HepG2 (cell line): ENCODE data around the gene GMEB2. TPM values are rescaled to one million over a fixed set of nuclear protein-coding genes. Genes with fewer than 3 reads are reported as not detected.

ENCODE experiments used
- ARID3A ChIP-seq: IDR thresholded peaks from 2 replicates; pipeline ENCODE4 v1.6.1; 2012; ENCODE audit warnings: low read depth, low read length, improper control_type of control experiment
- ATF1 ChIP-seq: IDR thresholded peaks from 2 replicates; pipeline ENCODE4 v1.6.1; 2016; ENCODE audit warnings: mild to moderate bottlenecking, control low read depth
- CBFB ChIP-seq: sonication (generic); formaldehyde crosslinking; IDR thresholded peaks from 2 replicates; pipeline ENCODE4 v1.4.0; 2020; ENCODE audit warnings: missing genetic modification reagents
- CBX5 ChIP-seq: sonication (generic); formaldehyde crosslinking; IDR thresholded peaks from 2 replicates; pipeline ENCODE4 v1.4.0; 2020; ENCODE audit warnings: missing genetic modification reagents, borderline replicate concordance
- ELF4 ChIP-seq: sonication (generic); formaldehyde crosslinking; IDR thresholded peaks from 2 replicates; pipeline ENCODE4 v1.5.0; 2020; ENCODE audit warnings: missing genetic modification reagents, mild to moderate bottlenecking, moderate library complexity, borderline replicate concordance
- GTF3A ChIP-seq: sonication (generic); formaldehyde crosslinking; conservative IDR thresholded peaks from 2 replicates; pipeline ENCODE4 v1.4.0; 2020; ENCODE audit warnings: mild to moderate bottlenecking, missing genetic modification reagents
- HOXD1 ChIP-seq: sonication (generic); formaldehyde crosslinking; IDR thresholded peaks from 2 replicates; pipeline ENCODE4 v1.5.0; 2020; ENCODE audit warnings: missing genetic modification reagents
- JUNB ChIP-seq: sonication (generic); formaldehyde crosslinking; IDR thresholded peaks from 2 replicates; pipeline ENCODE4 v1.8.0; 2022; ENCODE audit warnings: missing genetic modification reagents, mild to moderate bottlenecking, borderline replicate concordance
- KAT2B ChIP-seq: fragments of 150-350 bp; IDR thresholded peaks from 2 replicates; pipeline ENCODE4 v1.6.1; 2014; ENCODE audit warnings: low read depth, low read length, borderline replicate concordance
- KAT8 ChIP-seq: IDR thresholded peaks from 2 replicates; pipeline ENCODE4 v1.6.1; 2016; ENCODE audit warnings: missing genetic modification reagents, missing compliant biosample characterization
- KDM6A ChIP-seq: IDR thresholded peaks from 2 replicates; pipeline ENCODE4 v1.6.1; 2016; ENCODE audit warnings: low read depth
- LCORL ChIP-seq, 2 experiments: fragments of 450-650 bp in 1 of 2; sonication (generic) in 1 of 2; formaldehyde crosslinking in 1 of 2; IDR thresholded peaks; 2 replicates each; pipeline versions ENCODE4 v1.5.0 to v1.6.1; 2017 to 2020; ENCODE audit warnings: antibody characterized with exemption in 1 of 2, missing genetic modification reagents in 1 of 2
- MEF2D ChIP-seq: sonication (generic); formaldehyde crosslinking; IDR thresholded peaks from 2 replicates; pipeline ENCODE4 v1.5.1; 2020; ENCODE audit warnings: mild to moderate bottlenecking, missing genetic modification reagents
- NFIC ChIP-seq: IDR thresholded peaks from 2 replicates; pipeline ENCODE4 v1.6.1; 2012; ENCODE audit warnings: mild to moderate bottlenecking, low read length, inconsistent platforms
- ONECUT2 ChIP-seq: sonication (generic); formaldehyde crosslinking; IDR thresholded peaks from 2 replicates; pipeline ENCODE4 v1.4.0; 2020; ENCODE audit warnings: missing genetic modification reagents
- PRDM4 ChIP-seq: sonication (generic); formaldehyde crosslinking; IDR thresholded peaks from 2 replicates; pipeline ENCODE4 v1.9.0; 2021; ENCODE audit warnings: missing genetic modification reagents, borderline replicate concordance
- RNF2 ChIP-seq: fragments of 450-650 bp; conservative IDR thresholded peaks from 2 replicates; pipeline ENCODE4 v1.6.1; 2016; ENCODE audit warnings: low read depth
- SYNCRIP ChIP-seq: fragments of 200-400 bp; formaldehyde crosslinking; IDR thresholded peaks from 2 replicates; pipeline ENCODE4 v1.6.1; 2018; ENCODE audit warnings: mild to moderate bottlenecking, low read depth, low read length; ENCODE audit not compliant: insufficient read depth
- TBL1XR1 ChIP-seq: fragments of 150-350 bp; IDR thresholded peaks from 2 replicates; pipeline ENCODE4 v1.6.1; 2014; ENCODE audit warnings: borderline replicate concordance, low read length; ENCODE audit not compliant: partially characterized antibody
- TBX3 ChIP-seq: fragments of 450-650 bp; IDR thresholded peaks from 2 replicates; pipeline ENCODE4 v1.6.1; 2017; ENCODE audit warnings: antibody characterized with exemption, mild to moderate bottlenecking, inconsistent platforms, borderline replicate concordance
- TEAD3 ChIP-seq: optimal IDR thresholded peaks from 2 replicates; pipeline ENCODE3; 2016; ENCODE audit warnings: borderline replicate concordance
- ZNF292 ChIP-seq: sonication (generic); formaldehyde crosslinking; IDR thresholded peaks from 2 replicates; pipeline ENCODE4 v1.8.1; 2022; ENCODE audit warnings: mild to moderate bottlenecking, low read depth, missing genetic modification reagents, borderline replicate concordance
- ZNF546 ChIP-seq: sonication (generic); formaldehyde crosslinking; conservative IDR thresholded peaks from 2 replicates; pipeline ENCODE4 v1.8.1; 2023; ENCODE audit warnings: mild to moderate bottlenecking, missing genetic modification reagents
- ZNF580 ChIP-seq: IDR thresholded peaks from 2 replicates; pipeline ENCODE4 v1.6.1; 2016; ENCODE audit warnings: low read depth, borderline replicate concordance
- ZNF784 ChIP-seq: sonication (generic); formaldehyde crosslinking; IDR thresholded peaks from 2 replicates; pipeline ENCODE4 v1.5.1; 2020; ENCODE audit warnings: missing genetic modification reagents, mild to moderate bottlenecking, borderline replicate concordance
- polyA plus RNA-seq, 8 experiments: library from polyadenylated mRNA; depleted of rRNA in 3 of 8; stranded (reverse) in 7 of 8; unstranded in 1 of 8; fragments of >200 nt; fragmentation: Illumina TruSeq in 4 of 8; extraction: Trizol in 4 of 8; gene quantifications; 2 replicates each; pipeline versions ENCODE4 v1.2.1 to v1.2.3, GENCODE V29; 2011 to 2016; ENCODE audit warnings: low read depth in 4 of 8, missing spikeins in 1 of 8, mixed read lengths in 1 of 8; ENCODE audit not compliant: insufficient read depth in 1 of 8
- total RNA-seq, 5 experiments: library from RNA; depleted of rRNA; stranded (reverse); fragments of >200 nt; fragmentation: Illumina TruSeq; extraction: Trizol; gene quantifications; 2 replicates each; pipeline ENCODE4 v1.2.3, GENCODE V29; 2016; ENCODE audit warnings: low read depth in 1 of 5

Gene GMEB2
- total and polyA plus RNA-seq, 2 of the 13 experiments (the other 11 are each of a cell fraction or from before 2014, with no cell fraction given), result 10.6 to 12.4 TPM

- TF ChIP-seq KDM6A (CRISPR knock-in tag) (no peak), KAT2B (no peak), TBL1XR1 (no peak), MEF2D (CRISPR knock-in tag) (peak; percentile 71; the same call in 1 of the 2 replicates), TBX3 (no peak), NFIC (no peak; the same call in 1 of the 2 replicates), TEAD3 (CRISPR knock-in tag) (peak; percentile 77), GTF3A (CRISPR knock-in tag) (peak; percentile 90; the same call in 1 of the 2 replicates), ZNF546 (peak; percentile 87; the same call in 1 of the 2 replicates), ELF4 (CRISPR knock-in tag) (peak; percentile 79; the same call in 1 of the 2 replicates), JUNB (no peak), CBFB (CRISPR knock-in tag) (peak; percentile 99), CBX5 (CRISPR knock-in tag) (peak; percentile 96), ONECUT2 (CRISPR knock-in tag) (peak; percentile 62; the same call in 1 of the 2 replicates), ZNF292 (no peak), ATF1 (CRISPR knock-in tag) (no peak; the same call in 1 of the 2 replicates), ZNF784 (no peak), RNF2 (peak; percentile 84), KAT8 (CRISPR knock-in tag) (peak; percentile 99), LCORL (IDR thresholded peaks at IDR 0.05) (no peak; the same call in 1 of the 2 replicates), LCORL (CRISPR knock-in tag; IDR thresholded peaks at IDR 0.05) (peak; percentile 84; the same call in 1 of the 2 replicates), HOXD1 (peak; percentile 91), ARID3A (no peak), PRDM4 (peak; percentile 88), ZNF580 (peak; percentile 89), SYNCRIP (no peak)
Measured at GRCh38 chr20:63657937-63658748, 31.2 kb upstream of the GMEB2 start, which contains the start of gene RTEL1 (continued).
